Naive thymus-derived CD8-positive, alpha-beta T cell (primary cell): ENCODE data around the gene HNF4A. TPM values are rescaled to one million over a fixed set of nuclear protein-coding genes. Genes with fewer than 3 reads are reported as not detected.
A peak's percentile ranks its signal among the peaks of the same experiment; 100 is the strongest.
"Not testable (repeated sequence)": the region's sequence is repeated elsewhere in the genome, so short reads cannot be mapped to it uniquely, and the experiment has no call there.

ENCODE experiments used
- ATAC-seq, 2 donors: fragments of 150-1000 bp; cut with Tn5 transposase in 1 of 2; sonication (Bioruptor Pico), chemical (Tn5 transposase) in 1 of 2; 1 replicate in 1 of 2; 2 replicates in 1 of 2; pipeline ENCODE4 v1.10.0; 2021; ENCODE audit warnings: mild to moderate bottlenecking in 2 of 2, moderate library complexity in 2 of 2
- POLR2A ChIA-PET: fragments of 350-600 bp; sonication (Branson Sonifier 250); formaldehyde crosslinking; loops from one replicate; lab custom pipeline; 2021; ENCODE audit warnings: antibody characterized with exemption; lab: Charles Lee
- DNase-seq, 10 donors: peaks; one replicate each; pipeline versions ENCODE4 v3.0.0 to v3.0.0-alpha.2; 2020 to 2022
- H3K27ac Mint-ChIP-seq, 10 donors: one replicate each; pipeline ENCODE4 v1.8.0; 2020 to 2022; ENCODE audit warnings: mild to moderate bottlenecking in 10 of 10, mixed read lengths in 10 of 10, moderate library complexity in 4 of 10, inconsistent platforms in 1 of 10
- H3K27me3 Mint-ChIP-seq, 5 donors: one replicate each; pipeline ENCODE4 v1.8.0; 2021 to 2022; ENCODE audit warnings: mixed read lengths in 5 of 5
- H3K36me3 Mint-ChIP-seq, 3 donors: one replicate each; pipeline ENCODE4 v1.8.0; 2020 to 2022; ENCODE audit warnings: mixed read lengths in 3 of 3, mild to moderate bottlenecking in 2 of 3, inconsistent platforms in 1 of 3
- H3K4me1 Mint-ChIP-seq, 4 donors: one replicate each; pipeline ENCODE4 v1.8.0; 2021 to 2022; ENCODE audit warnings: mixed read lengths in 4 of 4
- H3K4me3 Mint-ChIP-seq, 10 donors: one replicate each; pipeline ENCODE4 v1.8.0; 2020 to 2022; ENCODE audit warnings: mild to moderate bottlenecking in 10 of 10, mixed read lengths in 10 of 10, moderate library complexity in 6 of 10, inconsistent platforms in 1 of 10
- H3K9me3 Mint-ChIP-seq, 9 donors: one replicate each; pipeline ENCODE4 v1.8.0; 2020 to 2022; ENCODE audit warnings: mixed read lengths in 9 of 9, mild to moderate bottlenecking in 3 of 9, inconsistent platforms in 1 of 9, moderate library complexity in 1 of 9
- polyA plus RNA-seq, 3 donors: library from polyadenylated mRNA; unstranded; fragments of 300-500 nt; fragmentation: Illumina TruSeq; gene quantifications; one replicate each; pipeline ENCODE4 v1.2.3, GENCODE V29; 2021
- total RNA-seq, 8 experiments: library from RNA in 2 of 8; stranded (reverse) in 2 of 8; gene quantifications; one replicate each; pipeline ENCODE4 v1.2.3 and lab custom pipeline; 2021 to 2026

The HNF4A gene
- total and polyA plus RNA-seq, 5 experiments from 2014 or later: not detected

DNA sequence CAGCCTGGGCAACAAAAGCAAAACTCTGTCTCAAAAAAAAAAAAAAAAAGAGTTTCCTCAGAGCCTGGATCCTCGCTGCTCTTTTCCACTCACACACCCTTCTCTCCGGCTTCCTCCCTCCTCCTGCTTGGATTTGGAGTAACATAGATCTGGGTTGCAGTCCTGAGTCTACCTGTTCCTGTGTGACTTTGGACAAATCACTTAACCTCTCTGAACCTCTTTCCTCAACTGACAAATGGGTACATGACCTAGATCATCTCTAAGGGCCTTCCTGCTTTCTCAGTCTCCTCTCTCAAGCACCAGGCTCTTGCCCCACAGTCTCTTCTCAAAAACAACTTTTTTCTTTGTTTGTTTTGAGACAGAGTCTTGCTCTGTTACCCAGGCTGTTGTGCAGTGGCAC, 24.3 kb upstream of the HNF4A start:
- H3K36me3 Mint-ChIP-seq: no peaks in the 10 kb centered on the region
- no peak overlapping the region for H3K27ac Mint-ChIP-seq
- H3K9me3 Mint-ChIP-seq: no peaks in the 10 kb centered on the region
- POLR2A ChIA-PET: interaction anchor here (0.6 kb wide), 1 partner anchor 187 kb away, joined by 4 read pairs; no protein-coding TSS in a partner anchor
- DNase-seq (no peak), ATAC-seq (no peak)
- H3K4me1 Mint-ChIP-seq: peaks cover 0 to 6% (median 4%) of the 10 kb centered on the region in 4 donors
- H3K4me3 Mint-ChIP-seq: no peak overlapping the region
- peaks cover 0 to 16% (median 7%) of the 10 kb centered on the region in 5 donors for H3K27me3 Mint-ChIP-seq

DNA sequence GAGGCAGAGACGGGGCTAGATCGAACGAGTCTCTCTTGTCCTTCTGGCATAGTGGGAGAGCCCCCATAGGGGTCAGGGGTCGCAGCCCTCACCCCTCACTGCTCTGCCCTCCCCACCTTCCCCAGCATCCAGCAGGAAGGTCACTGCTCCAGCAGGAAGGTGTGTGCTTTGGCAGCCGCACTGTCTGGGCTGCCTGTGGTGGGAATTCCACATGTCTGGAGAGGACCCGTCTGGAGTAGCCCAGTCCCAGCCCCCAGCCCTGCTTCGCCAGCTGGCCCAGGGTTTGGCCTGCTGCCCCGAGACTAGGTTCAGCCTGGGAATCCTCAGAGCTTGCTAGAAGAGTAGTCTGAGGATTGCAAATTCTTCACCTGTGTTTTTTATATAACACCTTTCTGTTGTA, 21.2 kb upstream of the HNF4A start:
- no peak overlapping the region for H3K27ac Mint-ChIP-seq
- no peak overlapping the region for H3K4me3 Mint-ChIP-seq
- ATAC-seq: no peak
- H3K4me1 Mint-ChIP-seq: no peaks in the 10 kb centered on the region
- POLR2A ChIA-PET: no interaction called here
- peaks cover 0 to 20% (median 10%) of the 10 kb centered on the region in 5 donors for H3K27me3 Mint-ChIP-seq
- no peaks in the 10 kb centered on the region for H3K9me3 Mint-ChIP-seq
- H3K36me3 Mint-ChIP-seq: no peaks in the 10 kb centered on the region
- DNase-seq: no peak

DNA sequence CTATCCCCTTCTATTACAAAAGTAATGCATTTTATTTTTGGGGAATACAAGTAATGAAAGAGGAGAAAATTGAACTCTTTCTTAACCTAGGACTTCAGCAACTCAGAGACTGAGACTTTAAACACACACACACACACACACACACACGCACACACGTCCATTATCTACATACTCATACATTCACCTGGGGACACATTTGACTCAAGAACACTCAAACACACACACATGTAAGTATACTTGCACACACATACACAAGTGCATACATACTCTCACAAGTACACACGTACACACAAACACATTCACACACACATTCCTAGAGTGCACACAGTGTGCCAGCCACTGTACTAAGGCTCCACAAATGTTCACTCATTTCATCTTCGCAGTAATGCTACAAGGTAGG, 20.8 kb upstream of the HNF4A start:
- no peak for ATAC-seq
- H3K36me3 Mint-ChIP-seq: no peaks in the 10 kb centered on the region
- H3K27me3 Mint-ChIP-seq: peaks cover 0 to 20% (median 10%) of the 10 kb centered on the region in 5 donors
- no peaks in the 10 kb centered on the region for H3K4me1 Mint-ChIP-seq
- POLR2A ChIA-PET: no interaction called here
- H3K4me3 Mint-ChIP-seq: no peak overlapping the region
- H3K27ac Mint-ChIP-seq: peak overlapping the region in 1 of 10 donors; percentile 67
- DNase-seq: no peak
- H3K9me3 Mint-ChIP-seq: no peaks in the 10 kb centered on the region

- Mint-ChIP-seq H3K4me1 (no peaks in the 10 kb centered on the region), H3K27me3 (peaks cover 0 to 20% (median 10%) of the 10 kb centered on the region in 5 donors), H3K4me3 (no peak overlapping the region), H3K36me3 (no peaks in the 10 kb centered on the region), H3K9me3 (no peaks in the 10 kb centered on the region), H3K27ac (peak overlapping the region in 1 of 10 donors; percentile 75)
- POLR2A ChIA-PET: no interaction called here
- DNase-seq (no peak), ATAC-seq (no peak)
These were observed 19.8 kb upstream of the HNF4A start for GRCh38 chr20:44335675-44336074.

- Mint-ChIP-seq H3K36me3 (no peaks in the 10 kb centered on the region), H3K27me3 (peaks cover 0 to 20% (median 10%) of the 10 kb centered on the region in 5 donors), H3K9me3 (no peaks in the 10 kb centered on the region), H3K4me1 (no peaks in the 10 kb centered on the region), H3K27ac (no peak overlapping the region), H3K4me3 (no peak overlapping the region)
- DNase-seq: no peak
- POLR2A ChIA-PET: no interaction called here
- no peak for ATAC-seq
These were observed 19.4 kb upstream of the HNF4A start for GRCh38 chr20:44336086-44336485.

DNA sequence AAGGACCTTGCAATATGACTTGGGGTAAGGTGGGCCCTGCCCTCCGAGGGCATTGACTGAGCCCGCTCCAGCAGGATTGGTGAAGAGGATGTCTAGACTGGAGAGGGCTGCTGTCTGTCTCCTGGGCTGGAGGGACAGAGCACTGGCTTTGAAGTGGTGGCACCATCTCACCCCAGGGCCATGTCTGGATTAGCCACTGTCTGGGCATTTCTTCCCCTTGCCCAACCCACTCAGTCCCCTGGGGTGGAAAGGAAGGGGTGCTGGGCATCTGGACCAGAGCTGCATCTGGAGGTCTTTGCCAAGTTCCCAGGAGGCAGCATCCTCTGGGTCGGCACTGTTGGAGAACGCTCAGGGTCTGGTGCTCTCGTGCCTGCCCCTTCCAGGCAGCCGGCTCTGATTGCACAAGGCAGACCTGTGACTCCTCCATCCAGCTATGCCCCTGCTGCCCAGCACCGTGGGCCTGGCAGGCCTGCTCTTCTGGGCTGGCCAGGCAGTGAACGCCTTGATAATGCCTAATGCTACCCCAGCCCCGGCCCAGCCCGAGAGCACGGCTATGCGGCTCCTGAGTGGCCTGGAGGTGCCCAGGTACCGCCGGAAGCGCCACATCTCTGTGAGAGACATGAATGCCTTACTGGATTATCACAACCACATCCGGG, 18.6 kb upstream of the HNF4A start, which contains the start of gene R3HDML:
R3HDML (plus strand) TSS at position 319 of the 656 bp plus-strand sequence; CDS start at position 434, 115 bp downstream.
- Mint-ChIP-seq H3K4me1 (no peaks in the 10 kb centered on the region), H3K9me3 (no peaks in the 10 kb centered on the region), H3K27me3 (peaks cover 0 to 20% (median 9%) of the 10 kb centered on the region in 5 donors), H3K27ac (no peak within 1 kb of the TSS), H3K4me3 (no peak within 1 kb of the TSS), H3K36me3 (no peaks in the 10 kb centered on the region)
- DNase-seq (no peak), ATAC-seq (no peak)
- POLR2A ChIA-PET: no interaction called here

DNA sequence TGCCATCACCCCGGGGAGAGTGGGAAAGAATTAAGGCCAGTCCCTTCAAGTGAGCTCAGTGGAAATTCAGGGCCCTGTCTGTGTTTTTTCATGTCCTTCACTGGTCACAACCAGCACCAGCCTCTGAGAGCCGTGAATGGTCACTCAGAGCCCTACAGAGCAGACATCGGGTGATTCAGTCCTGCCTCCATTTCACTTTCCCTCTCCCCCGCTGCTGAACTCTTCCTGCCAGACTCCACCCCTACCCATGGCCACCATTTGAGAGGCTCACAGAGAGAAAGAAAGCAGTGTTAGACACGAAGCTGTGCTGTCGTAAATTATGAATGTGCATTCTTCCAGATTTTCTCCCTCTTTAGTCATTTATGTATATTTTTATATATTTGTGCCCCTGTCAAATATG, 13.3 kb upstream of the HNF4A start:
- no peak overlapping the region for H3K4me3 Mint-ChIP-seq
- H3K27me3 Mint-ChIP-seq: peaks cover 0 to 9% (median 3%) of the 10 kb centered on the region in 5 donors
- H3K36me3 Mint-ChIP-seq: no peaks in the 10 kb centered on the region
- ATAC-seq (no peak), DNase-seq (no peak)
- H3K27ac Mint-ChIP-seq: peak overlapping the region in 2 of 10 donors; percentile 51 to 56
- no peaks in the 10 kb centered on the region for H3K4me1 Mint-ChIP-seq
- POLR2A ChIA-PET: no interaction called here
- H3K9me3 Mint-ChIP-seq: no peaks in the 10 kb centered on the region

DNA sequence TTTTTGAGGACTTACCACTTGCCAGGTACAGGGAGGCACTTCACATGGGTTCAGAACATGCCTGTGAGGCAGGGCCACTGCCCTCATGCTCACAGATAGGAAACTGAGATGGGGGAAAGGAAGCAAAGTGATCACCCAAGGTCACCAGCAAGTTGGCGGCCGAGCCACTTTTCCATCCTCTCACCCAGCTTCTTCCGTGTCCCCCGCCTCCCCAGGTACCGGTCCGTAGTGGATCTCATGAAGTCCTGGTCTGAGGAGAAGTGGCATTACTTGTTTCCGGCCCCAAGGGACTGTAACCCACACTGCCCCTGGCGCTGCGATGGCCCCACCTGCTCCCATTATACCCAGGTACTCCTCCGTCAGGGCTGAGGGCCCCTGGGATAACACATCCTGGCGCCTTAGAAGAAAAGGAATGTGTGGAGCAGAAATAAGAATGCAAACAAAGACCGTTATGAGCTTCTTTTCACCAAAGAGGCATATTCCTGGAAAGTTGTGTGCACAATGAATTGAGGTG, 12.3 kb upstream of the HNF4A start:
- H3K27ac Mint-ChIP-seq: no peak overlapping the region
- DNase-seq: no peak
- no peak overlapping the region for H3K4me3 Mint-ChIP-seq
- no peak for ATAC-seq
- POLR2A ChIA-PET: no interaction called here
- no peaks in the 10 kb centered on the region for H3K36me3 Mint-ChIP-seq
- no peaks in the 10 kb centered on the region for H3K9me3 Mint-ChIP-seq
- no peaks in the 10 kb centered on the region for H3K4me1 Mint-ChIP-seq
- H3K27me3 Mint-ChIP-seq: peaks cover 0 to 9% (median 2%) of the 10 kb centered on the region in 5 donors

GRCh38 chr20:44344723-44345122, 10.8 kb upstream of the HNF4A start:
- H3K27me3 Mint-ChIP-seq: peaks cover 0 to 9% (median 2%) of the 10 kb centered on the region in 5 donors
- no peak overlapping the region for H3K27ac Mint-ChIP-seq
- no peaks in the 10 kb centered on the region for H3K36me3 Mint-ChIP-seq
- no peaks in the 10 kb centered on the region for H3K4me1 Mint-ChIP-seq
- H3K9me3 Mint-ChIP-seq: no peaks in the 10 kb centered on the region
- POLR2A ChIA-PET: no interaction called here
- no peak overlapping the region for H3K4me3 Mint-ChIP-seq
- ATAC-seq (no peak), DNase-seq (no peak)

GRCh38 chr20:44345147-44345546, 10.4 kb upstream of the HNF4A start:
- no peaks in the 10 kb centered on the region for H3K4me1 Mint-ChIP-seq
- no peak overlapping the region for H3K27ac Mint-ChIP-seq
- no peaks in the 10 kb centered on the region for H3K9me3 Mint-ChIP-seq
- H3K4me3 Mint-ChIP-seq: no peak overlapping the region
- DNase-seq (no peak), ATAC-seq (no peak)
- no peaks in the 10 kb centered on the region for H3K36me3 Mint-ChIP-seq
- POLR2A ChIA-PET: no interaction called here
- peaks cover 0 to 9% (median 2%) of the 10 kb centered on the region in 5 donors for H3K27me3 Mint-ChIP-seq

DNA sequence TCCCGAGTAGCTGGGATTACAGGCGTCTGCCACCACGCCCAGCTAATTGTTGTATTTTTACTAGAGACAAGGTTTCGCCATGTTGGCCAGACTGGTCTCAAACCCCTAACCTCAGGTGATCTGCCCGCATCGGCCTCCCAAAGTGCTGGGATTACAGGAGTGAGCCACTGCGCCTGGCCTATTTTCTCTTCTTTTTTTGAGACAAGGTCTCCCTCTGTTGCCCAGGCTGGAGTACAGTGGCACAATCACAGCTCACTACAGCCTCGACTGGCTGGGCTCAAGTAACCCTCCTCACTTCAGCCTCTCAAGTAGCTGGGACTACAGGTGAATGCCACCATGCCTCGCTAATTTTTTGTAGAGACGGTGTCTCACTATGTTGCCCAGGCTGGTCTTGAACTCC, 9.6 kb upstream of the HNF4A start:
- H3K36me3 Mint-ChIP-seq, POLR2A ChIA-PET, H3K27me3 Mint-ChIP-seq, DNase-seq, H3K9me3 Mint-ChIP-seq, H3K27ac Mint-ChIP-seq, ATAC-seq, H3K4me3 Mint-ChIP-seq, H3K4me1 Mint-ChIP-seq: not testable (repeated sequence)

DNA sequence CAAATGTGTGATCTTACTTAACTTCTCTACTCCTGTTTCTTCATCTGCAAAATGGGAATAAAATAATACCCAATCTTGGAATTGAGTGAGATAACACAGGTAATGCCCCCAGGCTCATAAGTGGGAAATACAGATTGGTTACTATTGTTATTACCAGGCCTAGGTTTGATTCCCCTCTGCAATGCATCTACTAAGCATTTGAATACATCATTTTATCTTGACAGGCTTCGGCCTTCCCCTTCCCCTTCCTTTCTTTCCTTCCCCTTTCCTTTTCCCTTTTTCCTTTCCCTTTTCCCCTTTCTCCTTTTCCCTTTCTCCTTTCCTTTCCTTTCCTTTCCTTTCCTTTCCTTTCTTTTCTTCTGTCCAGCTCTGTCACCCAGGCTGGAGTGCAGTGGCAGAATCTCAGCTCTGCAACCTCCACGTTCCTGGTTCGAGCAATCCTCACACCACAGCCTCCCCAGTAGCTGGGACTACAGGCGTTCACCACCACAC, 7.3 kb upstream of the HNF4A start:
- no peaks in the 10 kb centered on the region for H3K36me3 Mint-ChIP-seq
- H3K27me3 Mint-ChIP-seq: peaks cover 0 to 9% (median 5%) of the 10 kb centered on the region in 5 donors
- peaks cover 0 to 4% (median 0%) of the 10 kb centered on the region in 4 donors for H3K4me1 Mint-ChIP-seq
- DNase-seq (no peak), ATAC-seq (no peak)
- H3K27ac Mint-ChIP-seq: no peak overlapping the region
- POLR2A ChIA-PET: no interaction called here
- no peaks in the 10 kb centered on the region for H3K9me3 Mint-ChIP-seq
- H3K4me3 Mint-ChIP-seq: no peak overlapping the region

DNA sequence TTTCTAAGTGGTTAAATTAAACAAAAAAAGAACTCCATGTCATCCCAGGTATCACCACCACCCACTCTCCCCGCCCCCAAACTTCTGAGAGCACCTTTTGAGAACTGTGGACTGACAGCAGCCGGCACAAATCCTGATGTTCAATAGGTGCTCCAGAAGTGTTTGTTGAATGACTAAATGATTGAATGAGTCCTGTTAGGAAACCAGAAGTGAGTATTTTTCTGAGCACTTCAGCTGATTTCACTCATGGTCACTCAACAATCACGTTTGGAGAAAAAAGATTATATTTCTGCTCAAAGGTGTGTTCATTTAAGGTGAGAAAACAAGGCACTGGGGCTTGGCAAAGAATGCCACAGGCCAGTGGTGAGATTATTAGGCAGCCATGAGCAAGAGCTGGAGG, 6.2 kb upstream of the HNF4A start:
- Mint-ChIP-seq H3K9me3 (no peaks in the 10 kb centered on the region), H3K36me3 (no peaks in the 10 kb centered on the region), H3K4me3 (no peak overlapping the region), H3K27ac (no peak overlapping the region), H3K27me3 (peaks cover 0 to 9% (median 6%) of the 10 kb centered on the region in 5 donors), H3K4me1 (peaks cover 0 to 4% (median 0%) of the 10 kb centered on the region in 4 donors)
- POLR2A ChIA-PET: no interaction called here
- ATAC-seq (no peak), DNase-seq (no peak)
